Stimulated activated CD8-positive, alpha-beta memory T cell treated with anti-CD3 and anti-CD28 coated beads, Interleukin-7, amount 100 ng/mL, for 48 hours (primary cell): ENCODE data around the gene SCGB1C1.

ENCODE experiments used
- DNase-seq, 2 donors: peaks; one replicate each; pipeline ENCODE4 v3.0.0-alpha.2; 2020; ENCODE audit warnings: low read depth in 1 of 2; ENCODE audit errors: extremely low read depth in 1 of 2

The SCGB1C1 gene

DNA sequence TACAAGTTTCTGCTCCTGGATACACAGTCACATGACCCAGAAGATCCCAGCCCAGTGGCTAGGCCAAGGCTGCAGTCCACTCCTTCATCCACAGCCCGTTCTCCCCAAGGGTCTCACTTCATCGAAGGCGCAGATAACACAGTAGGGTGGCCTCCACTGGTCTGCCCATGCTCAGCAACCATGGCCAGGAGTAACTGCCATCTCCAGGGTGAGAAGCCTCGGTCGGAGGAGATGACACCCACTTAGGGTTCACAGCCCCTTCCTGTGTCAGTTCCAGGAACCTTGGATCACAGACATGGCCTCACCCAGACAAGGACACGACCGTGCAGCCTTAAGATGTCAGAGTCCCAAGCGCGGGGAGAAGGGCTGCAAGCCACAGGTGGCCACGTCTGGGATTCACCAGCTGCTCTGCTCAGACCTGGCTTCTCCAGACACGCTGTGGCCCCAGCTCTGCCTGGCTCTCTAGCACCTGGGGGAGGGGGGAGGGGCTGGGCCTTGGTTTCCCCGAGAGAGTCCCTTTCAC, 11.8 kb downstream of the SCGB1C1 start:
- DNase-seq: no peak

DNA sequence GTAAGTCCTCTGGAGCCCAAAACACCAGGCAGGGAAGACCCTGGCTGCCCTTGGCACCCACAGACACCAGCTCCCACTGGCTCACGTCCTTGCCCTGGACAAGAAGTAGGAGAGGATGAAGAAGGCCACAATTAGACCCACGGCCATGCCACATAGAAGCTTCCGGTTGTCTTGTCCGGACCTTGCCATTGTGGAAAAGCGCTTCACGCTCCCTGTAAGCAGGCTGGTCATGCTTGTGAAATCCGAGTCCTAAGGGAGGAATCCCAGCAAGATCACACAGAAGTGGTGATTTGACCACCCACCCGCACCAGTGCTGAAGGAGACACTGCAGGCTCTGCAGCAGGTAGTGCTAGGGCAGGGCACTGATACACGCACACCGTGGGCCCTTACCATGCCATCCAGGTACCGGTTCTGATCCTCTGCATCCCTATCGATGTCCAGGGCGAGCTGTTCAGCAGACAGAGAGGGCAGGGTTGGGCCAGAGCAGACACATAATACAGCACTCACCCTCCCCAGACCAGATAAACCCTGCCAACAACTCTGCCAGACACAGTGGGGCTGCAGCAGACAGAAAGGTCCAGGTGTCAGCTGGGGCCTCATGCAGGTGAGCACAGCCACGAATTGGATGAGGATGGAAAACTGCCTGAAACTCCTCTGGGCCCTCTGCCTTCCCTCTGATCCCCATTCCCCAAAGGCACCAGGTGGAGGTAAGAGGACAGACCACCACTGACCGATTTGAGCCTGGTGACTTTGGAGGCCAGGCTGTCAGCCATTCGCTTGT, 12.5 kb downstream of the SCGB1C1 start:
- DNase-seq: no peak

DNA sequence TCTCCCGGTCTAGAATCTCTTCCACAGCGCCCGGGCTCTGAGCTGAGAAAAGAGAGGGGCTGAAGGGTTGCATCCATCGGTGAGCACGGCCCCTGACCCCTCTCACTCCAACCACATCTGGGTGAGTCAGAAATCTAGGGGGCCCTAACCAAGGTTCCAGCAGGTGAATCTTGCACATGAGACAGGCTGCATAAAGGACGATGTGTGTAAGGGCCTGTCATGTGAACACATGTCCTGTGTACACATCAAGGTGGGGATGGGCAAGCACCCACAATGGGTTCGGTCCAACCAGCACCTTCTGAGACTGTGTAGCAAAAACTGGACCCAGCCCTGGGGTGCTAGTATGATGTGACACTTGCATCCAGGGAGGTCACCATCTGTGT, 13.1 kb downstream of the SCGB1C1 start:
- no peak for DNase-seq

DNA sequence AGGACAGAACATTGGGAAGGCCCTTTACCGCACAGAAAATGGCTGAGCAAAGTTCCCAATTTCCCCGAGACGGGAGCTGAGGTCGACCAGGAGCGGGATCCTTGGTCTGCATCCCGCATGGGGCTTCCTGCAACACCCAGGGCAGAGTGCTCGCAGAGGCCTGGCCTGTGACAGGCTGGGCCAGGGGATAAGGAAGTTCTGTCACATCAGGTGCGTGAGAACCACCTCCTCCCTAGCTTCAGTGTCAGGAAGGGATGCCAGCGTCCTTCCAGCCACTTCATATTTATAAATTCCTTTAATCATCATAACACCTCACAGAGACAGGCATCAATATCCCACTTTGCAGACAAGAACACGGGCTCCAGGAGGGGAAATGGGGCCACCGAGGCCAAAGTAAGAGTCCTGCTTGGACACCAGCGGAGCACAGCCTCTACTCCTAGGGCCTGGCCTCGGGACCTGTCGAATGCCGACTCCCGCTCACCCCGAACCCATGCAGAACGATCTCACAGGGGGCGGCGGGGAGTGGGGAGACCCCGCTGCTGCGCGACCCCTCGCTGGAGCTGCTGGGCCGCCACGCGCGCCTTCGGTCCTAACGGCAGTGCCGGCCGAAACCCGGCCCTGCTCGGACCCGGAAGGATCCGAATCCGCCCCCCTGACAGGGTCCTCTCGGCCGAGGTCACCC, 13.8 kb downstream of the SCGB1C1 start:
- DNase-seq: no peak

DNA sequence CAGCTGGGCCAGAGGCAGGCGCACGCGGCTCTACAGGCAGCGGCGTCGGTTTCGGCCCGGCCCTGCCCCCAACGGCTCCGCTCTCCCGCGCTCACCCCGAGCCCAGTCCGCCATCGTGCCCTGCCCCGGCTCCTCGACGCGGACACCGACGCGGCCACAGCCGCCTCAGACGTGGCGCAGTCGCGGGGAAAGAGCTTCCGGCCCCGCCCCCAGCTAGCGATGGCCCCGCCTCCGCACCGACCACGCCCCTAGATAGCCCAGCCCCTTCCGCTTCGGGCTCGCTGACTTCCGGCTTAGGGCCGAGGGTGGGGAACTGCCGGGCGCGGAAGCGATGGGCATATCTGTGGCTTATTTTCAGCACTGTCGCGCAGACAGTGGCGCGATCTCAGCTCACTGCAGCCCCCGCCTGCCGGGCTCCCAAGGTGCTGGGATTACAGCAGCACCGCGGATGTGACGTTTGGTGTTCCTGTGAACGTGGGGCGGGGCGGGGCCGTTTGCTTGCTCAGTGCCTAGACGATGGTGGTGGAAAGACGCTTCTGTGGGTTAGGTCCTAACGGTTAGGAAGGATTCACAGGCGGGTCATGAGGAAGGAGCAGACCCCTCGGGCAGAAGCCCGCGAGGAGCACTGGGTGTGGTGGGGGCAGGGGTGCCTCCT, 14.5 kb downstream of the SCGB1C1 start, which contains the start of the genes BET1L and RIC8A:
TSS of gene BET1L (minus strand) at position 192 of the 655 bp plus-strand sequence. CDS start at position 114, 78 bp downstream.
TSS of gene RIC8A (plus strand) at position 501 of the 655 bp plus-strand sequence. CDS start 1,147 bp downstream, outside the sequence.
- DNase-seq: peak; percentile 93 to 98

DNA sequence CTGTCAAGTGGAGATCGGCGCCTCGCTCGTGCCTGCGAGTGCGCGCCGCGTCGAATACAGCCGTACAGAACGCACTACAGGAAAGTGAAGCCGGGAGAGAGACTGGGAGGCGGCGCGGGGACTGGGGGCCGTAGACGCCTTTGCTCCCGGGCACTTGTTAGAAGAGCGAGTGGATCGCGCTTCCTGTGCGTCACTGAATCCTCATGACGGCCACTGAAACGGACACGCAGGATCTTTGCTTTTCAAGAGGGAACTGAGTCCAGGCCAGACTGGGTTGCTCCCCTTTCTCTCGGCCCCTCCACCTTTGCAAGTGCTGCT, 14.9 kb downstream of the SCGB1C1 start:
- no peak for DNase-seq

DNA sequence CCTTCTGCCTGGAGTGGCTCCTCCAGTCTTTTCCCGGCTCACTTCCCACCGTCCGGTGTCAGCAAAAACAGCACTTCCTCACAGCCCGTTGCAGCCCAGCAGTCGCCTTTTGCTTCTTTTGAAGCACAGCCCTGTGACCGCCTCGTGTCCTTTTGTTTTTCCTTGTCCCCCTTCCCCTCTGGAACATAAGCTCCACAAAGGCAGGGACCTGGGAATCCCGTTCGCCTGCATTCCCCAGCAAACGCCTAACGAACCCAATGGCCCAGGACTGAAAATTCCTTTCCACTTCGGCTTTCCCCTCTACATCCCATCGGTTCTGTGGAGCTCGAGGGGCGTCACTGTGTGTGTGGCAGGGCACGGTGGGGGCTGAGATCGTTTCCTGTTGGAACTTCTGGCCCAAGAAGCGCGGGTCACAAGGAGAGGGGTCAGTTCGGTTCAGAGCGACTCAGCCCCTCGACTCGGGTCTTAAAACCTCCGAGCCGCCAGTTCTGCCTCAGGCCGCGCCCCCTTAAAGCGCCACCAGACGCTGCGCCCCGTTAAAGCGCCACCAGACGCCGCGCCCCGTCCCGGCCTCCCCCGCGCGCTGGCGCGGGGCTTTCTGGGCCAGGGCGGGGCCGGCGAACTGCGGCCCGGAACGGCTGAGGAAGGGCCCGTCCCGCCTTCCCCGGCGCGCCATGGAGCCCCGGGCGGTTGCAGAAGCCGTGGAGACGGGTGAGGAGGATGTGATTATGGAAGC, 15.5 kb downstream of the SCGB1C1 start:
- DNase-seq: peak; percentile 69 to 72

DNA sequence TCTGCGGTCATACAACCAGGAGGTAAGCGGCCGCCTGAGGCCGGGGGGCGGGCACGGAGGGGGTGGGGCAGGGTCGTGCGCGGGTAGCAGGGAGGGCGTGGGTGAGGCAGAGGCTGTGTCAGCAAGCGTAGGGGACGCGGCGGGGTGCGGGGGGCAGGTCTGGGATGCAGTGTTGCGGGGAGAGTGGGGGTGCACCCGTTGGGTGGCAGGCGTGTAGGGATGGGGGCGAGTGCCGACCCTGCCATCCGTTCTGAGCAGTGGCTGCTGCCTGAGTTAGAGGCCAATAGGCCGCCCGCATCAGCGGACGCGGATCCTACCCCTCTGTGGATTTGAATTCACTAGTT, 16.0 kb downstream of the SCGB1C1 start:
- DNase-seq: no peak

DNA sequence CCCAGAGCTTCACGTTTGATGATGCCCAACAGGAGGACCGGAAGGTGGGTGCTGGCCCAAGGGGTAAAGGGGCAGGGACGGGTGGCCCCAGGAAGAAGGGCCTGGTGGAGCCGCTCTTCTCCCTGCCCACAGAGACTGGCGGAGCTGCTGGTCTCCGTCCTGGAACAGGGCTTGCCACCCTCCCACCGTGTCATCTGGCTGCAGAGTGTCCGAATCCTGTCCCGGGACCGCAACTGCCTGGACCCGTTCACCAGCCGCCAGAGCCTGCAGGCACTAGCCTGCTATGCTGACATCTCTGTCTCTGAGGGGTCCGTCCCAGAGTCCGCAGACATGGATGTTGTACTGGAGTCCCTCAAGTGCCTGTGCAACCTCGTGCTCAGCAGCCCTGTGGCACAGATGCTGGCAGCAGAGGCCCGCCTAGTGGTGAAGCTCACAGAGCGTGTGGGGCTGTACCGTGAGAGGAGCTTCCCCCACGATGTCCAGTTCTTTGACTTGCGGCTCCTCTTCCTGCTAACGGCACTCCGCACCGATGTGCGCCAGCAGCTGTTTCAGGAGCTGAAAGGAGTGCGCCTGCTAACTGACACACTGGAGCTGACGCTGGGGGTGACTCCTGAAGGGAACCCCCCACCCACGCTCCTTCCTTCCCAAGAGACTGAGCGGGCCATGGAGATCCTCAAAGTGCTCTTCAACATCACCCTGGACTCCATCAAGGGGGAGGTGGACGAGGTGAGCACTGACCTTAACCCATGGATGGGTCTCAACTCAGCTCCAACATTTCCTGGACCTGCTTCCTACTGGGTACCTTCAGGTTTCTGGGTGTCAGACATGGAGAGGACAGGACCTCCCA, 16.6 kb downstream of the SCGB1C1 start:
- DNase-seq: no peak

DNA sequence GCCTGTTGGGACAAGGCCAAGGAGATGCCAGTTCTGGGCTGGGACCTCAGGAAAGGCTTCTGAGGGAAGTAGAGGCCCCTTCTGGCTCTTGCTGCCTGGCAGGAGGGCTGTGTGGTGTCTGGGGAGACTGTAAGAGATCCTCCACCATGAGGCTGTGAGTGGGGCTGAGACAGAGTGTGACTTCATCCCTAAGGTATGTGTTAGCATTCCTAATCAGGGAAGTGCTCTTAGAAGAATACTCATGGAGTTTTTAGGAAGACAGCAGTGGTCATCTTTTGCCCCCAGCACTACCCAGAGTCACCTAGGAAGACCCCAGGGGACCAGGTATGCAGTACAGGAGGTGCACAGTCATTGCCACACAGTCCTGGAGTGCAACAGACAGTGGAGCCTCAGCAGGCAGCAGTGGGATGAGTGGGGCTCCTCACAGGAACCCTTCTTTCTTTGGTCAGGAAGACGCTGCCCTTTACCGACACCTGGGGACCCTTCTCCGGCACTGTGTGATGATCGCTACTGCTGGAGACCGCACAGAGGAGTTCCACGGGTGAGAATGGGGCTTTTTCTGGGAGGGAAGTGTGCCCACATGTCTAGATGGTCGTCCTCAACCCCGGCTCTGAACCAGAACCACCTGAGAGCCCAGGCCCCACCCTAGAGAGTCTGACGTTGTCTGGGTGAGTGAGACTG, 17.4 kb downstream of the SCGB1C1 start:
- DNase-seq: no peak

DNA sequence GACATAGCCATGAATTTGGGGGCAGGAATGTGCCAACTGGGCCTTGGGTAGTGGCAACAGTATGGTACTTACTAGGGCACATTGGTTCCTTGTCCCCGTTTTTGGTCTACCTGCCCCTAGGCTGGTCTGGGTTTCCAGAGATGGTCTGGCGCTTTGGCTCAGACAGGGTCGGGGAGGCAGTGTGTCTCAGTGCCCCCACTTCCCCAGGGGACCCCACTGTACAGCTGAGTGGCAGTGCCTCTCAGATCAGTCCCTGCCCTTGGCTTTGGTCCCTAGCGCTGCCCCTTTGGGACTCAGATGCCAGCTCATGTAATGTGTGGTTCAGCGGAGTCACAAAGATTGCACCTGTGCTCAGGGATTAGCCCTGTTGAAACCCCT, 17.9 kb downstream of the SCGB1C1 start:
- DNase-seq: no peak

DNA sequence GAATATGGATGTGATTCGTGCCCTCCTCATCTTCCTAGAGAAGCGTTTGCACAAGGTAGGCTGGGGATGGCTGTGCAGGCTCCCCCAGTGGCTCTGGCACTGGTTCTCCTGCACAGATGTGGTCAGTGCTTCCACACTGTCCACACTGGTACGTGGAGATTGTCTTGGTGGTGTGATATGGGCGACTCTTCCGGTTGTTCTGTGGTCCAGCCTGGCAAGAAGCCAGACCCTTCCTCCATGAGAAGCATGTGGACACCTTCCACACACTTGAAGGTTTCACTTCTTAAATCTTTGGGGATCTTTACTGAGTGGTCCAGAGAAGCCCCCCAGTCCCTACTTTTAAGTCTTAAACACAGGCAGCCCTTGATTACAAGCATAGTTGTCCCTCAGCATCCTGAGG, 18.4 kb downstream of the SCGB1C1 start:
- no peak for DNase-seq

DNA sequence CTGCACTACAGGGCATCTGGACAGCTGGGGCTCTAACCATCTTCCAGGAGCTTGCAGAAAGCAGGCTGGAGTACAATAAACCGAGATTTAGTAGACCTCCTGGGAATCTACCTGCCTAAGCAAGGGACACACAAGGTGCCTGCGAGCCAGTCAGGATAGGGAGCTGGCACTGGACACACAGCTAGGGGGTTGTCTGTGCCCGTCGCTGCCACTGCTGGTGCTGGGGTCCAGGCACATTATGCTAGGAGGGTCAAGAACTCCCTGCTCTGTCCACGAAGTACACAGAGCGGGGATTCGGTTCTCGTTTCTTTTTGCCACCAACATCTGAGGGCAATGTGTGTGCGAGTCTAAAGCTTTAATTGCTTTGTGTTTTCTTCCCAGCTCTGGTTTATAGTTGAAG, 18.9 kb downstream of the SCGB1C1 start:
- DNase-seq: no peak

DNA sequence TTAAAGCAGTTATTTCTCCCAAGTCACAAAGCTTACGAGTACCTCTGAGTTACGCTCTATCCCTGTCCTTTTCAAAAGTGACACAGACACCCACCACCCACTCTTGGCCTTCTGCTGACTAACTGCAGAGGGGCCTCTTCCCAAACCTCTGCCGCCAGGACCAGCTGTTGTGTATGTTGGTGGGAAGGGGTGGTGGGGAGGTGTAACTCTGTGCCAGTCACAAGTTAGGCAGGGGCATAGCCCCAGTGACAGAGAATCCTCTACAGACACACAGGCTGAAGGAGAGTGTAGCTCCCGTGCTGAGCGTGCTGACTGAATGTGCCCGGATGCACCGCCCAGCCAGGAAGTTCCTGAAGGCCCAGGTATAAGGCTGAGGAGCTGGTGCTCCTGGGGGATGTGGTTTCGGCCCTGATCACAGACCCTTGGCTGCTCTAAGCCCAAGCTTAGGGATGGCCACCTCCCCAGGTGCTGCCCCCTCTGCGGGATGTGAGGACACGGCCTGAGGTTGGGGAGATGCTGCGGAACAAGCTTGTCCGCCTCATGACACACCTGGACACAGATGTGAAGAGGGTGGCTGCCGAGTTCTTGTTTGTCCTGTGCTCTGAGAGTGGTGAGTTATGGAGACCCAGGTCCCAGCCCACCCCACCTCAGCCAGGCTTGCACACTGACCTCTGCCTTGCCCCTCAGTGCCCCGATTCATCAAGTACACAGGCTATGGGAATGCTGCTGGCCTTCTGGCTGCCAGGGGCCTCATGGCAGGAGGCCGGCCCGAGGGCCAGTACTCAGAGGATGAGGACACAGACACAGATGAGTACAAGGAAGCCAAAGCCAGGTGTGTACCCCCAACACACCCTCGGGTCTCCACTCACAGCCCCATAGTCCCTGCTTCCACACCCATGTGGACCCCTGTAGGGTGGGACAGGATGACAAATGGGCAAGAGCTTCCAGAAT, 19.5 kb downstream of the SCGB1C1 start:
- no peak for DNase-seq

DNA sequence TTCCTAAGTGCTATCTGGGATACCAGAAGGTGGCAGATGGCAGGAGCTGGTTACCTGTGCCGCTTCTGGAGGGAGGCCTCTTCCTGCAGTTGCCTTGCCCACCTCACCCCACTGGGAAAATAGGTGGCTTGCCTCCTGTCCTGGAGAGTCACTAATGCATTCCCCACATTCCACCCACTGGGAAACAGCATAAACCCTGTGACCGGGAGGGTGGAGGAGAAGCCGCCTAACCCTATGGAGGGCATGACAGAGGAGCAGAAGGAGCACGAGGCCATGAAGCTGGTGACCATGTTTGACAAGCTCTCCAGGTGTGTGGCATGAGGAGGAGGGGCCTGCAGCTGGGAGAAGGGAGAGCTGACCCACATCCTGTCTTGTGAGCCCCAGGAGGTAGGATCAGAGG, 20.2 kb downstream of the SCGB1C1 start:
- no peak for DNase-seq

DNA sequence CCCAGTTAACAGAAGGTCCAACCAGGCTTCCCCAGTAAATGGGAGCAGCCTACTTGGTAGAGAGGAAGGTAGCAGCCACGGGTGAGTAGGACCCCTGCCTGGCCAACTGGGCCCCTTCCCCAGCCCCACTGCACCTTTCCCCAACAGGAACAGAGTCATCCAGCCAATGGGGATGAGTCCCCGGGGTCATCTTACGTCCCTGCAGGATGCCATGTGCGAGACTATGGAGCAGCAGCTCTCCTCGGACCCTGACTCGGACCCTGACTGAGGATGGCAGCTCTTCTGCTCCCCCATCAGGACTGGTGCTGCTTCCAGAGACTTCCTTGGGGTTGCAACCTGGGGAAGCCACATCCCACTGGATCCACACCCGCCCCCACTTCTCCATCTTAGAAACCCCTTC, 21.2 kb downstream of the SCGB1C1 start:
- no peak for DNase-seq

DNA sequence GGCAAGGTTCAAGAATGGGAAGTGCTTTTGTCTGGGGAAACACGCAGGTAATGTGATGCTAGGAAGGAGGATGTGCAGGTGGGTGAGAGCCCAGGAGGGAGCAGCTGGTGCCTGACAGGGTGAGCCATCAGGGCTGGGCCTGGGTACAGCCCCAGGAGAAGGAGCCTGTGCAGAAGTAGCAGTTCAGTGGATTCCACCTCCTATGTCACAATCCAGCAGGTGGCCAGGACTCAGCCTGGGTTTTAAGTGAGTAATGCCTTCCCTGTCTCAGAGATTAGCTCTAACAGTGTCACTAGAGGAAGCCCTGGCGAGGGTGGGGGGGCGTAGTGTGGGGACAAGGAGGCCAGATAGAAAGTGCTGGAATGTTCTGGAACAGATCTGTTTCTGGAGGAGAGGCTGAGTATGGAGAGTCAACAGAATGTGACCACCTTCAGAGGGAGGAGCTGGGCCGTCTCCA, 22.7 kb downstream of the SCGB1C1 start:
- no peak for DNase-seq
